HG03457 (cell line): ENCODE results near the gene NPSR1.
"Not testable (repeated sequence)": the region's sequence is repeated elsewhere in the genome, so short reads cannot be mapped to it uniquely, and the experiment has no call there.

Source experiments
- ATAC-seq: cut with Tn5 transposase; IDR thresholded peaks from one replicate; pipeline ENCODE4 v1.9.1; 2021; ENCODE audit warnings: moderate number of reproducible peaks; ENCODE audit not compliant: unreplicated experiment

NPSR1 gene

DNA sequence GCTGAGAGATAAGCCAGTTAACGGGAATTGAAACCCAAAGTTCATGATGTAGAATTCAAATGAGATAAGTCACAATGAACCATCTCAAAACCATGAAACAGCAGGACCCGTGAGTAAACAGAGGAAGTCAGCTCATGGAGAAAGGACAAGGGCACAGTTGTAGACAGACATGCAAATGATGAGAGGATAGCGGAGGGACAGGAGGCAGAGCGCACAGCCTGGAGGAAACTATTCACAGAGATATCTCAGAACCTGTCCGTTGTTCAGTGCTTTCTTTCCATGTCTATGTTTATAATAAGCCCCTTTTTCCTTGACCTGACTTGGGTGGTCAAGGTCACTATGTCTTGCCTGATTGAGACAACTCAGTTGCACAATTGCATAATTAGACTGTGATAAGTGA, 208.2 kb downstream of the NPSR1 start:
- ATAC-seq: not testable (repeated sequence)

DNA sequence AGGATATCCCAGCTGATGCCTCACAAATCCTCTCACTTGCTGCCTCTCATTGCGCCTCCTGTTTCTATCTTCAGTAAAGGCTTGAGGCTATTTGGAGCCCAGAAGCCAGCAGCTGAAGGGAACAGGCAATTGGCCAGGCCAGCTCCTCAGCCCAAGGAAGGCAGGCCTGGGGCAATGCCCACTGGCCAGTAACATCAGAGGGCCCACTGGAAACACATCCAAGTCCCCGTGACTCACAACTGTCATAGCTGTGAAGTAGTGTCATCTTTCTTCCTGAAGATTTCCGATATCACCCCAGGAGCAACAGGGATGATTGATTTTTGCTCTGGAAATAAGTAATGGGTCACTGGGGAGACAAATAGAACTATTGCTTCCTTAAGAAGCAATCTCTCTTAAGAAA, 209.3 kb downstream of the NPSR1 start:
- not testable (repeated sequence) for ATAC-seq

DNA sequence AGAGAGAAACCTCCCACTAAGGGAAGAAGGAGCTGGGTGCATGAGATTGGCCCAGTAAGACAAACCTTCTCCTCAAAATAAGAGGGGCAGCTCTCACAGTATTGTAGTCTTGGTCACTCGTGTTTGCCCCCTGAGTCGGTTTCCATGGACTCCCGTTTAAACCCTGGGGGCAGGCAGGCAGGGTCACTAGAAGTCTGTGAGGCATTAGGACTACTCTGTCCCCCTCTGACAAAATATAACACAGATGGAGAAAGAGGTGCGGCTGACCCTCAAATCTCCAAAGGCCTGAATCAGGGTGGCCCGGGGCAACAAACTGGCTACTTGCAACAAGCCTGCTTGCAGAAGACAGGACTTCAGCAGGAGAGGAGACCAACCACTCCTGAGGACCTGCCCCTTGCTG, 210.6 kb downstream of the NPSR1 start:
- ATAC-seq: not testable (repeated sequence)

GRCh38 chr7:34869057-34869456, 211.0 kb downstream of the NPSR1 start:
- no peak for ATAC-seq

GRCh38 chr7:34870041-34870440, 212.0 kb downstream of the NPSR1 start:
- not testable (repeated sequence) for ATAC-seq

DNA sequence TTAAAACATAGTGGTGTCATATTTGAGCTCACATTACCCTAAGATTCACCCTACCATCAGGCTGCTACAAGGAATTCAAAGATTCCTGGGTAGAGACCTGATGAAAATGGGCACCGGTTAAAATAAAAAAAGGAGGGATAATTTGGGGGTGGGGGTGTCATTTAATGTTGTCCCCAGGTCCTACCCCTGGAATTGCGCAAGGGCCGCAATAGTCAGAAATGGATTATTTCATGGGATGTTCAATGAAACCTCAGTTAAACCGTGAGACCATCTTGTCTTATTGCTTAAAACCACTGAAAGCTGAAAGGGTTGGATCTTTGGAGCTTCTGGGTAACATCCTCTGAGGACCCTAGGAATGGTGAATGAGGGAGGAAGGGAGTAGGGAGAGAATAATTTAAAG, 216.3 kb downstream of the NPSR1 start:
- not testable (repeated sequence) for ATAC-seq

- no peak for ATAC-seq
Measured at GRCh38 chr7:34875481-34875880, 217.5 kb downstream of the NPSR1 start.

DNA sequence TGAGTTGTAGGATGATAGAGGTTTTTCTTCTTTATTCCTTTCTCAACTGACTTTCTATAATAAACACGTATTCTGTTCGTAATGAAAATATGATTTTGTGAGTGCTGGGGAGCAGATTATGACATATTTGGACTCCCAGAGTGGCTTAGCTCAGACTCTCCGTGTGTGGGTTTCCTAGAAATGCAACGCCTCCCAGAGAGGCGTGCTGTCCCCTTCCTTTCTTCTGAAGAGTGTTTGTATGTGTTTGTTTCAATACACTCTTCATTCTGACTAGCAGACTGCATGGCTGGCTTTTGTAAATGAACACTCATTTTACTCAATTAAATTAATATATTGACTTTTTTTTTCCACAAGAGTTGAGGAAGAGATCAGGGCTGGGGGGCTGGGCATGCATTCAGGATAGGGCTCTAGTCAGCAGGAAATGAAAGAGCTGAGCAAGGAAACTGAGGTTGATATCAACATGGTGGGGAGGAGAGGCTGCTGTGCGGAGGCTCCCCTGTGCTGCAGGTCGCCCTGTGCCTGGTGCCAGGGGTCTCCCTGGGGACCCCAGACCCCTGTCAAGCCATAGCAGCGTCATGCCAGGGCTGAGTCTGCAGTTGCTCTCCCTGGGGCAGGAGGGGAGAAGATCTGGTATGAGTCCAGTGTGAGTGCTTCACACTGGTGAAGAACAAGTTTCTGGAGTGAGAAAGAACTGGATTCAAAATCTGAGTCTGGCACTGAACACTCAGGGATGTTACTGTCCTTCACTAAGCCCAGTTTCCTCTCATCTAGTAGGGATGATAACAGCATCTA, 221.1 kb downstream of the NPSR1 start:
- not testable (repeated sequence) for ATAC-seq

DNA sequence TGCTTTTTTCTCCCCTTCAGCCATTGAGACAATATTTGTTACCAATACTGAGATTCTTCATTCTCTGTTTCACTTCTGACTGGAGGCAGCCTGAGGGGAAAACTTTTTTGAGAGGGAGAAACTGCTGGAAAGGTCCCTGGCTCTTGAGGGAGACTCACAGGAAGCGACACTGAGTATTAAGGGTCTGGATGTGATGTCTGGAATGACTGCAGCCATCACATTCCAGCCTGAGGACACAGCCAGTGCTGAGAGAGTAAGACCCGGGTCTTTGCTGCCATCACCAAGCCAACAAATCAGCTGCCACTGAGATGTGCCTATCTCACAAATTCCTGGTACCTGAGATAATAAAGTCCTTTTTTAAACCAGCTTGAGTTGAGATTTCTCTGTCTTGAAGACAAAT, 221.9 kb downstream of the NPSR1 start:
- ATAC-seq: no peak

- ATAC-seq: not testable (repeated sequence)
Measured at GRCh38 chr7:34883855-34884254, 225.8 kb downstream of the NPSR1 start.

DNA sequence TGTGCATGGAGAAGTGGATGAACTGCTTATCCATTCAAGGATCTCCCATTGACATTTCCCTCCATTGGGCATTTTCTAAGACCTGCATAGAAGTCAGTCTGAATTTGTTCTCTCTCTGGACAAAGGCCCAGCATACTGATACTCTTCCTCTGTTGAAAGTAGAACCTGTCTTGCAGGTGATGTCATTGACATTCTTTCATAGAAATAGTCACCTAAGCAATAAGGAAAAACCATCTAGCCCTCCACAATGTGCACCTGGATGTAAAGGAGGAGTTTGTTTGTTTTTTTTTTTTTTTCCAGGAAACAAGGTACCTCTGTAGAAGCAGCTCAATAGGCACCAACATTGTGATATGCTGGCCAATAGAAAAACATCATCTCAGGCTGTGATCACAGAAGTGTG, 228.8 kb downstream of the NPSR1 start:
- no peak for ATAC-seq

GRCh38 chr7:34889951-34890350, 231.9 kb downstream of the NPSR1 start:
- no peak for ATAC-seq

GRCh38 chr7:34895202-34895601, 237.2 kb downstream of the NPSR1 start:
- ATAC-seq: no peak
